Stromal cell of bone marrow (primary cell): ENCODE measurements around the gene COL9A2.
"Not testable (repeated sequence)": the region's sequence is repeated elsewhere in the genome, so short reads cannot be mapped to it uniquely, and the experiment has no call there.

Source experiments
- DNase-seq: peaks from one replicate; pipeline ENCODE4 v3.0.0-alpha.2; 2012; ENCODE audit warnings: low read depth

COL9A2 gene

DNA sequence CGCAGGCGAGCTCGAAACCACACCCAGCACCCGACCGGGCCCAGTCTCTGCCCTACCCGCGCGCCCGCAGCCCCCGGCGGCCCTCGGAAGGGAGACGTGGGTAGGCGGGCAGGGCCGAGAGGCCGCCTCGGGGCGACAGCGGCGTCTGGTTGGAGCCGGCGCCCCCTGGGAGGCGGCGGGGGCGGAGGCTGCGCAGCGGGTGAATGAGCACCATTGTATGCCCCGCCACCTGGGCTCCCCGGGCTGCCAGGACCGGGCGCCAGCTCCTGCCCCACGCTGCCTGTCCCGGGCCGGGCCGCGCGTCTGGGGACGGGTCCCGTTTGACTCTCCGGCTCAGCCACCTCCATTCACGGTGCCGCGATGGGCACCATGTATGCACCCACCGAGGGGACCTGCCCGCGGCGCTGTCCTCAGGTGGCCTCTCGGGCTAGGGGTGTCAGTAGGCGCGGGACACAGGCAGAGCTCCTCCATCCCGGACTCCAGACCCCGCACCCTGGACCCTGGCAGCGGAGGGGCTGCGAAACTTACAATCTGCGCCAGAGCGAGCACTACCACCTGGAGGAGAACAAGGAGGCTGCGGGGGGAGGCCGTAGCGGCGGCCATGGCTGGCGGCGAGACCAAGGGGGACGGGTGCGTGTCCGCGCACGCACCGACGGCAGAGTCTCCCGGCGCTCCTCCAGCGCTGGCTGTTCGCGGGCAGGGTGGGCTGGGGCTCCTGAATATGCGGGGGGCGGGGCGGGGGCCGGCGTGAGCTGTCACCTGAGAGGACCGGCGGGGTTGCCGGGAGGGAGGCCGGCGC lies at the start of gene COL9A2:
TSS of gene COL9A2 (minus strand) at position 692 of the 799 bp plus-strand sequence. CDS start at position 603, 89 bp downstream.
- no peak for DNase-seq

DNA sequence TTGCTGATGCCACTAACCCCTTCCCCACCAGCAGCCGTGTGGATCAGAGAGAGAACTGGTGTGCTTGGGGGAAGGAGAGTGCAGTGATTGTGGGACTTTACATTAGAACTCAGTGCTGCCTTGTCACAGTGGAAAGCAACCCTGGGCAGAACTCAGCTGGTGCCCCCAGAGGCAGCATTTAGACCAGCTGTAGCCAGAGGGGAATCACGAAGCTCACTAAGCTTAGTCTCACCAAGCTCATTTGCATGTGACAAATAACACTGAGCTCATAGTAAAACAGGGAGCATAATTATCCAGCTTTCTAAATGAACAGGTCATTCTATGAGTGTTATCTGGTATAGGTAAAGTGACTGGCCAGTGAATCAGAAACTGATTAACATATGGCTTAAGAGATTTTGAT lies 46.6 kb upstream of the COL9A2 start:
- no peak for DNase-seq

DNA sequence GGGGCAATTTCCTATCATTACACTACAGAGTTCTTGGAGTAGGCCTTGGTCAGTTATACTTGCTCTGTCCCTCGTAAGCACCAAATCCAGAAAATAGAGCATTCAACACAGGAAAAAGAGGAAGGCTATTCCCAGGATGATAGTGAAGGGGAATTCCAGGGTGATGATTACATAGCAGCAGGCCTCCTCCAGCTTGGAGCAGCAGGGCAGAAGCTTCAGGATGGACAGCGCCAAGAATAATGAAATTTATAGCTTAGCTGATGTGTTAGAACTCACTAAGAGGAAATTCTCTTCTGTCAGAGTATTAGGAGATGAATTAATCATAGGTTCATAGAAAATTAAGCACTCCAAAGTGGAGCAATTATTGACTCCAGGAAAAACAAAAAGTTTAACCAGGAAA lies 45.6 kb upstream of the COL9A2 start:
- DNase-seq, result peak; percentile 57

DNA sequence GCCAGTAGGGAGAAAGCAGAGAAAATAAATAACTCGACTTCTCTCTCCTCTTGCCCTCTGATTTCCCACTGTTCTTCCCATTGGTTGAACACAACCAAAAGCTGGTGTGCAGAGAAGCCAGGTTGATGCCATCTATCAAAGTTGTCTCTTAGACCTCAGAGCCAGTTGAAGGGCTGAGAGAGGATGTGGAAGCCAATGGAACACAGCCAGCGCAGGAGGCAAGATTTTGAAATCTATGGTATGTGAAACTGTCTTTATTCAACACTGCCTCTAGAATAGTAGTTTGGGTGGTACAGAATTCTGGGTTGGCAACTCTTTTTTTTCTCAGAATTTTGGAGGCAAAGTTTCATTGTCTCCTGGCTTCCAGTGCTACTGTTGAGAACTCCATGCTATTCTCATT lies 45.1 kb upstream of the COL9A2 start:
- DNase-seq, result no peak

DNA sequence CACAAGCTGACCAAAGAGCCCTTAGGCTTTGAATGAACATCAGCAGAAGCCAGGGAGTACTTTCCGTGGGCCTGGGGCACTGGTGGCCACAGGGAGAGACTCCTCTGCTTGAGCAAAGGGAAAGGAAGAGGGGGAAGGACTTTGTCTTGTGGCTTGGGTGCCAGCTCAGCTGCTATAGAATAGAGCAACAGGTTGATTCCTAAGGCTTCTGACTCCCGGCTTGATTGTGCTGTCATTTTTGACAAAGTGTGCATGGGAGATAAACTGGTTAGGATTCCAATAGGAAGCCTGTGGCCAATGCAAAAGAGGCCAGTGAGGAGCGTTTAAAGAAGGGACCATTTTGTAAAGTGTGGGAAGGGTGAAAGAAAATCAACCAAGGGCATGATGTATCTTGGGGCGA lies 44.6 kb upstream of the COL9A2 start:
- DNase-seq, result no peak

DNA sequence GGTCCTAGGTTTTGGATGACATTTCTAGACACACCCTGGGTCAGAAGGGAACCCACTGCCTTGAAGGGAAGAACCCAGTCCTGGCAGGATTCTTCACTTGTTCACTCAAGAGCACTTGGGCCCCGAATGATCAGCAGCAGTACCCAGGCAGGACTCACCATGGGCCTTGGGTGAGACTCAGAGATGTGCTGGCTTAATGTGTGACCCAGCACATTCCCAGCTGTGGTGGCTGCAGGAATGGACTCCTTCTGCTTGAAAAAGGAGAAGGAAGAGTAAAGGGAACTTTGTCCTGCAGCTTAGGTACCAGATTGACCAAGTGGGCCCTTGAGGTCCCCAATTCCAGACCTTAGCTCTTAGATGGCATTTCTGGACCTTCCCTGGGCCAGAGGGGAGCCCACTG lies 44.1 kb upstream of the COL9A2 start:
- no peak for DNase-seq

DNA sequence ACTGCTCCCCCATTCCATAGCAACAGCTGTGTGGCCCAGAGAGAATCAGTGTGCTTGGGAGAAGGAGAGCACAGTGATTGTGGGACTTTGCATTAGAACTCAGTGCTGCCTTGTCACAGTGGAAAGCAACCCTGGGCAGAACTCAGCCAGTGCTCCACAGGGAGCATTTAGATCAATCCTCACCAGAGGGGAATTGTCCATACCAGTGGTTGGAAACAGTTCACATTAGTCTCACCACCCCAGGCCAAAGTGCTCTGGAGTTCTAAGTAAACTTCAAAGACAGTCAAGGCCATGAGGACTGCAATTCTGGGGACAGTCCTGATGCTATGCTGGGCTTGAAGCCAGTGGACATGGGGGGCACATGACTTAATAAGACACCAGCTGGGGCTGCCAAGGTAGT lies 43.5 kb upstream of the COL9A2 start:
- no peak for DNase-seq

DNA sequence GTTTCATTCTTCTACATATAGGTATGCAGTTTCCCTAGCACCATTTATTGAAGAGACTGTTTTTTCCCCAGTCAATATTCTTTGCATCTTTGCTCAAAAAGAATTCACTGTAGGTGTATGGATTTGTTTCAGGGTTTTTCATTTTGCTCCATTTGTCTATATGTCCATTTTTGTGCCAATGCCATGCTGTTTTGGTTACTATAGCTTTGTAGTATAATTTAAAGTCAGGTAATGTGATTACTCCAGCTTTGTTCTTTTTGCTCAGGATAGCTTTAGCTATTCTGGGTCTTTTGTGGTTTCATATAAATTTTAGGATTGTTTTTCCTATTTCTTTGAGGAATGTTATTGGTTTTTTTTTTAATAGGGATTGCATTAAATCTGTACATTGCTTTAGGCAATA lies 40.5 kb upstream of the COL9A2 start:
- no peak for DNase-seq

DNA sequence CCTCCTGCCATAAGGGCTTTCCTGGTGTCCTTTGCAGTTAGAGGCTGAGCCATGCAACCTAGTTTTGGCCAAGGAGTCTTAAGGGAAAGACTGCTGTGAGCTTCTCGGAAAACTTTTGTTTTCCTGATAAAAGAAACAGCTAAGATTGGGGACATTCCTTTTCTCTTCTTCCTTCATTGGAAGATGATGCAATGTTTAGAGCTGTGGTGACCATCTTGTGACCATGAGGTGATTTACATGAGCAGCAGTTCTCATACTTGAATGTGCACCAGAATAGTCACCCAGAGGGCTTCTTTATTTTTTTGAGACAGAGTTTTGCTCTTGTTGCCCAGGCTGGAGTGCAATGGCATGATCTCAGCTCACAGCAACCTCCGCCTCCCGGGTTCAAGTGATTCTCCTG lies 36.0 kb upstream of the COL9A2 start:
- DNase-seq, result no peak

DNA sequence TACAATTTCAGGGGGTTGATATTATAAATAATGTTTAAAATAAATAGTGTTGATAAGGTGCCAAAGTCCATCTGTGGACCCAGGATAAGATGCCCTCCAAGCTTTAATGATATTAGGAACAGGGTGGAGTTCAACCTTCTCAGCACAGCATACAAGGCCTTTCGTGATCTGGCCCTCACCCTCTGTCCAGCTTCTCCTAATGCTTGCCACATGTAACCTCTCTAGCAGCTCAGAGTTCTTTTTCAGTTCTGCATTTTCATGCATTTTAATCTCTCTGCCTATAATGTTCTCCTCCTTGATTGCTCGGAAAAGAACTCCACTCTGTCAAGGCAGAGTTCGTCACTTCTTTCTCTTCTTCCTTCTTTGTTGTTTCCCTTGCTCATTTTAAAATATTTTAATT lies 35.0 kb upstream of the COL9A2 start:
- no peak for DNase-seq

DNA sequence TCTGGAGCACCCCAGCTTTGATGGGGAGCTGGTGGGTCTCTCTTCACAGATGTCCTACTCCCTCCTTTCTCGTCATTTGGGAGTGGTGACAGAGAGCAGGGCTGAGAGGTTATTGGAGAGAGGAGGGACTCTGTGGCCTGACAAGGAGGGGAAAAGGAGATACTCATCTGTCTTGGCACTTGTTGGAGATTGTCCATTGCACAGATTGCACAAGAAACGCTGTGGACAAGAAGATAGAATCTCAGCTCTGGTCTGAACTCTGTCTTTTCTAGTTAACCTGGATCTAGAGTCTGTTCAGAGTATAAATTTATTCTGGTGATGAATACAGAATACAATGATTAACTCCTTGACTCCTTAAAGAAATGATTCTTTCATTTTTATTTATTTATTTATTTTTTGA lies 34.0 kb upstream of the COL9A2 start:
- no peak for DNase-seq

DNA sequence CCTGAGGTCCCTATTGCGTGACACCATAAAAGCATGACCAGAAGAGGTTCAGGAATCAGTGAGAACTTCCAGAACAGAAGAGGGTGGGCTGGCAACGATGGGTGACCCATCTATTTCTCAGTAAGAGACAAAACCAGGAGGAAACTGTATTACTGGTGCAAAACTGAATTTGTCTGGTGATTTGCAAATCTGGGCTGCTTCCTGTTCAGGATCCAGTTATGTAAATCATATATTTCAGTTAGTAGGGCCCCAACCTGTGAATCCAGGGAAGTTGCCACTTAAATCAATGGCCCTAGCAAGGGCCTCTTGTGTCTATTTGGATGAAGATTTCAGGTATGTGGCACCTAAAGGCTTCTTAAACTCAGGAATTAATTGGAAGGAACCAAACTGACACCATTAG lies 33.3 kb upstream of the COL9A2 start:
- no peak for DNase-seq

DNA sequence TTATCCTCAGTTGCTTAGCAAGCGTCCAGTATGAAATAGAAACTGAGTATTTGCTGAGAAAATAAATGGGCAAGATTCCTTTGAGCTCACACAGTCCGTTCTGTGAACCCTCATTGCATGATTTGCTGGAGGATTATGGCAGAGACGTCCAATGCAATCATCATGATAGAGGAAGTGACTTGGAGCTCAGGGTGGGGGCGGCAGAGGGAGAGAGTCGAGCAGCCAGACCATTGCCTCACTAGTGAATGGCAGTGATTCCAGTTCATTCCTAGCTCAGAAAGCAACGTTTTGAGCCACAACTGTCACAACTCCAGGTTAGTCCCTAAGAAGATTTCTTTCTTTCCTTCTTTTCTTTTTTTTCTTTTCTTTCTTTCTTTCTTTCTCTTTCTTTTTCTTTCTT lies 27.5 kb upstream of the COL9A2 start:
- peak; percentile 87 for DNase-seq

DNA sequence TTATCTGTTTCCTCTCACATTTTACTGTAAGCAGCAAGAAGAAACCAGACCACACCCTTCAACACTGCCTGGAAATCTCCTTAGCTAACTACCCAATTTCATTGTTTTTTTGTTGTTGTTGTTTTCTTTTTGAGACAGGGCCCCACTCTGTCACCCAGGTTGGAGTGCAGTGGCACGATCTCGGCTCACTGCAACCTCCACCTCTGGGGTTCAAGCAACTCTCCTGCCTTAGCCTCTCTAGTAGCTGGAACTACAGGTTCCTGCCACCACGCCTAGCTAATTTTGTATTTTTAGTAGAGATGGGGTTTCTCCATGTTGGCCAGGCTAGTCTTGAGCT lies 25.3 kb upstream of the COL9A2 start:
- not testable (repeated sequence) for DNase-seq

DNA sequence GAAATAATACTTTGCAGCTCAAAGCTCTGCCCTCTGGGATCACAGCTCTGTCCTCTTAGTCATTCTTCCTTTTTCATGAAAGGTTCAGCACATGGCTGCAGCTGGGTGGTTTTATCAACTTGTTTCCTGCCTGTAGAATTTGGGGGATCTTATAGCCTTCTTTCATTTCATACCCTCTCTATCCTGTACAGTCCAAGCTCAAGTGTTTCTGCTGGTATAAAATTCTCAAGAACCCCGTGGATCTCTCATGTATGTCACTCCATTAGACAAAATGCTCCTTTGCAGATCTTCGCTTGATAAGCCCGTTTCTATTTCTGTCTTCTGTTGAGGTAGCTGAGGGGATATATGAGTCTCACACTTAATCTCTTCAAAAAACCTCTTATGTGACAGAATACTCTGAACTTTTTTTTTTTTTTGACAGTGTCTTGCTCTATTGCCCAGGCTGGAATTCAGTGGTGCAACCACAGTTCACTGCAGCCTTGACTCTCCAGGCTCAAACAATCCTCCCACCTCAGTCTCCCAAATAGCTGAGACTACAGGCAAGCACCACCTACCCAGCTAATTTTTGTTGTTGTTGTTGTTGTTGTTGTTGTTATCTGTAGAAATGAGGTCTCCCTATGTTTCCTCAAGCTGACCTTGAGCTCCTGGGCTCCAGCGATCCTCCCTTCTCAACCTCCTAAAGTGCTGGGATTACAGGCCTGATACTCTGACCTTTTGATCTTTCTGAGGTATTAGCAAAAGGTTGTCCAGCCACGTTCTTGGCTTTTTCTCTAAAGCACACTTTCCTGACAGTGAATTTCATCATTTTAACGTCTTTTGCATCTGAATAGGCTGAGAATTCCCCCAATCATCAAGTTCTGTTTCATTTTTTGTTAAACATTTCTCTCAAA lies 24.6 kb upstream of the COL9A2 start:
- DNase-seq, result no peak

DNA sequence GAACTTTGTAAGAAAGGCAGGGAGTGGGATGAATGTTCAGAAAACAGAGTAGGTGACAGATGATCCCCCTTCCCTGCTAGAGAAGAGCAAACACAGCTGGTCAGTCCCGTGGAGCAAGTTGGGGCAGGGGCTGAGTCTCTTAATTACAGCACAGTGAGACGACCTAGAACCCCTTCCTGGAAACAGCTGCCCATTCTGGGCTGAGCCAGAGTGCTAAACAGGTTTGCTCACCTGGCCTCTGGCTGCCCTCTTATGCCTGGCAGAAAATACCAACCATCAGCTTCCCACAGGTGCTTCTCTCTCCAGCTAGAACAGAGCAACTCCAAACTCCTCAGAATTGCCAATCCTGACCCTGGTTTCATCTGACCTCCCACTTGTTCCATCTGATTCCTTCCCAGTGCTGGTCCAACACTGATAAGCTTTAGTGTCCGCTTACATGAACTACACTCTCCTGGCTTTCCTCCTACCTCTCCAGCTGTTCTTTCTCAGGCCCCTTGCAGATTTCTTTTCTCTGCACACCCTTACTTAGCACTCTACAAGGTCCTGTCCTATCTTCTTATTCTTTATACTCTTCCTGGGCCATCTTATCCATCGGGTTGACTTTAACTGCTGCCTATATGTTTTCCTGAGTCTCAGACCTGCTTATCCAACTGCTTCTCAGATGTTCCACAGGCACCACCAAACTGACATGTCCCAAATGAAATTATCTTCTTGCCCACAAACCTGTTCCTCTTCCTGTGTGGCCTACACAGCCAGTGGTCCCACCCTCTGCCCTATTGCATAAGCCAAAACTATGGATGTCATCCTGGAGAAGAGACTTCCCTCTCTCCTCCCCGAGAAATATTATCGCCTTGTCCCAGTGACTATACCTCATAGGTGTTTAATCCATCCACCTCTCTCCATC lies 22.6 kb upstream of the COL9A2 start:
- no peak for DNase-seq

DNA sequence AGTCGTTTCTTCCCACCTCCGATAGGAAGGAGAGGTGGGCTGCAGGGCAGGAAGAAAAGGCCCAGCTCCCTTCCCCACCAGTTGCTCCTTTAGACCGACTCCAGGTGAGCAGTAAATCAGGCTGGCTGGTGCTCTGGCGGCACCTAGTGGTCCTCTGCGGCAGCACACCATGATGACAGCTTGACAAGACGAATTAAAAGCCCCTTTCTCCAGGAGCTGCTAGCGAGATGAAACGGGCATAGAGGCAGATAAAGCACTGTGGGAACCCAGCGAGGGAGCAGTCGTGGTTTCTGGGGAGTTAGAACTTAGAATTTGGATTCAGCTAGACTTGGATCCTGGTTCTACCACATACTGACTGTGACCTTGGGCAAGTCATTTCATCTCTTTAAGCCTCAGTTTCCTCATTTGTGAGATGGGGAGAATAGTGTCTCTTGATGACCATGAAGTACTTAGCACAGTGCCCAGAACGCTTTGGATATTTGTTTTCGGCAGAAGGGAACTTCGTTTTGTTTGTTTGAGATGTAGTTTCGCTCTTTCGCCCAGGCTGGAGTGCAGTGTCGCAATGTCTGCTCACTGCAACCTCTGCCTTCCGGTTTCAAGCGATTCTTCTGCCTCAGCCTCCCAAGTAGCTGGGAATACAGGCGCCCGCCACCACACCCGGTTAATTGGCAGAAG lies 21.8 kb upstream of the COL9A2 start:
- DNase-seq, result peak; percentile 37

DNA sequence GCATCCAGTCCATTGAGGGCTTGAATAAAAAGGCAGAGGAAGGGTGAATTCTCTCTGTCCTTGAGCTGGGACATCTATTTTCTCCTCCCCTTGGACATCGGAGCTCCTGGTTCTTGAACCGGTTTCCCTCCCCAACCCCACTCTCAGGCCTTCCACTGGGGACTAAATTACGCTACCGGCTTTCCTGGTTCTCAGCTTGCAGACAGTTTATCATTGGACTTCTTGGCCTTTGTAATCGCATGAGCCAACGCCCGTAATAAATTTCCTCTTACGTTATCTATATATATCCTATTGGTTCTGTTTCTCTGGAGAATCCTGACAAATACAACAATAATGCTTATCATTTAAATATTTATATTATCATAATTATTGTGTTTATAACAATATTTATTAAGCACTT lies 20.4 kb upstream of the COL9A2 start:
- DNase-seq, result no peak

DNA sequence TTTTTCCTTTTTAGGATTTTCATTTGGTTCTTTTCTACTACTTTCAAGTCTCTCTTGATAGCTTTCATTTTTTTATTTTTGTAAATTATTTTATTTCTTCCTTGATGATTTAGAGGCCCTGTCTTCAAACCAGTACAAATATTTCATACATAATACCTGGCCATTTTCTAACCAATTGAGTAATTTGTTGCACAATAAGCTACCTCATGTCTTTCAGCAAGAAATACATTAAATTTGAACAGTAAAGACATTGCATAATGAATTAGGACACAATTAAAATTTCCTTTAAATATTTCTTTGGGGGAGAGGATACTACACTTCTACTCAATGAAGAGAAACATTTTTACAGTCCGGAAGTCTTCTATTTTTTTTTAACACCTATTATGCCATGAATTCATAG lies 15.6 kb upstream of the COL9A2 start:
- no peak for DNase-seq

DNA sequence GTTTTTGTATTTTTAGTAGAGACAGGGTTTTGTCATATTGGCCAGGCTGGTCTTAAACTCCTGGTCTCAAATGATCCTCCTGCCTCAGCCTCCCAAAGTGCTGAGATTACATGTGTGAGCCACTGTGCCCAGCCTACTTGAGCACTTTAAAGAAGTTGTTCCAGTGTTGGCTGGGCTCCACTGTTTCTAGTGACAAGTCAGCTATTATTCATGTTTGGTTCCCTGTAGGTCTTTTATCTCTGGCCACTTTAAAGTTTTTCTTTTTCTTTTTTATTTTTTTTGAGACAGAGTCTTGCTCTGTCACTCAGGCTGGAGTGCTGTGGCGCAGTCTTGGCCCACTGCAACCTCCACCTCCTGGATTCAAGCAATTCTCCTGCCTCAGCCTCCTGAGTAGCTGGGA lies 14.3 kb upstream of the COL9A2 start:
- DNase-seq, result not testable (repeated sequence)

DNA sequence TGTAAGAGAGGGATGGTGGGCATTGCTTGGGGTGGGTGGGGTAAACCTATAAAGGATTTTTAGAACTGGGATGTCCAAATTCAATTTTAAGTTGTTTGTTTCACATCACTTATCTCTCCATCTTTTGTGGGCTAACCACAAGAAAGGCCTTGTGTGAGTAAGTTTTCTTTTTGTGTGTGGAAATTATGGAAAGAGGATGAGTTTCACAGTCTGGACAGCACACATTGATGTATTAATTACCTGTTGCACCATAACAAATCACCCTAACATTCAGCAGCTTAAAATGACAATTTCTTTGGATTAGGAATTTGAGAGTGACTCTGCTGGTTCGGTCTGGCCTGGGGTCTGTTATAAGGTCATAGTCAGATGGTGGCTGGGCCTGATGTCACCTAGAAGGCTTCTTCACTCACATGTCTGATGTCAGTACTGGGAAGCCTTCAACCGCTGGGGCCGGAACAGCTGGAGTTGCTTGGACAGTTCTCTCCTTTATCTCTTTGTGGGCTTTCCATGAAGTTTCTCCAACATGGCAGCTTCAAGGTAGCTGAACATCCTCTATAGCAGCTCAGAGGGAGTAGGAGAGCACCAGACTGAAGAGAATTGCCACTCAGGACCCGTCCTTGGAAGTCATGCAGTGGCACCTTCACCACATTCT lies 2.0 kb upstream of the COL9A2 start:
- no peak for DNase-seq
